ENCODE data around the gene CHEK2.
"Not testable (repeated sequence)": the region's sequence is repeated elsewhere in the genome, so short reads cannot be mapped to it uniquely, and the experiment has no call there.

The CHEK2 gene

GRCh38 chr22:28741200-28741784 is 328 bp downstream of the CHEK2 start:
- DNase-seq (ENCODE audit: low spot score) = no peak

GRCh38 chr22:28738876-28739275 is 2.7 kb downstream of the CHEK2 start:
- DNase-seq (ENCODE audit: low spot score) = not testable (repeated sequence)

- DNase-seq (ENCODE audit: low spot score) = no peak
Observed at GRCh38 chr22:28737701-28738100, 3.9 kb downstream of the CHEK2 start.

- no peak for DNase-seq (ENCODE audit: low spot score)
Observed at GRCh38 chr22:28736301-28737155, 5.1 kb downstream of the CHEK2 start.

- DNase-seq (ENCODE audit: low spot score) = no peak
Observed at GRCh38 chr22:28734393-28734792, 7.2 kb downstream of the CHEK2 start.

- DNase-seq (ENCODE audit: low spot score) = no peak
Observed at GRCh38 chr22:28730179-28730578, 11.4 kb downstream of the CHEK2 start.

GRCh38 chr22:28728621-28729313 is 12.9 kb downstream of the CHEK2 start:
- DNase-seq (ENCODE audit: low spot score) = no peak

- DNase-seq (ENCODE audit: low spot score) = no peak
Observed at GRCh38 chr22:28728002-28728401, 13.6 kb downstream of the CHEK2 start.

GRCh38 chr22:28718044-28718443 is 23.6 kb downstream of the CHEK2 start:
- DNase-seq (ENCODE audit: low spot score) = no peak

GRCh38 chr22:28716686-28717085 is 24.9 kb downstream of the CHEK2 start:
- DNase-seq (ENCODE audit: low spot score) = no peak

- no peak for DNase-seq (ENCODE audit: low spot score)
Observed at GRCh38 chr22:28715611-28716010, 26.0 kb downstream of the CHEK2 start.

- DNase-seq (ENCODE audit: low spot score) = no peak
Observed at GRCh38 chr22:28714043-28714628, 27.5 kb downstream of the CHEK2 start.

GRCh38 chr22:28711820-28712777 is 29.5 kb downstream of the CHEK2 start:
- DNase-seq (ENCODE audit: low spot score) = peak; percentile 74

- DNase-seq (ENCODE audit: low spot score) = no peak
Observed at GRCh38 chr22:28711341-28711740, 30.3 kb downstream of the CHEK2 start.

GRCh38 chr22:28710576-28711191 is 30.9 kb downstream of the CHEK2 start:
- DNase-seq (ENCODE audit: low spot score) = peak; percentile 68

GRCh38 chr22:28710107-28710506 is 31.5 kb downstream of the CHEK2 start:
- DNase-seq (ENCODE audit: low spot score) = no peak

- no peak for DNase-seq (ENCODE audit: low spot score)
Observed at GRCh38 chr22:28706845-28707244, 34.8 kb downstream of the CHEK2 start.

- DNase-seq (ENCODE audit: low spot score) = no peak
Observed at GRCh38 chr22:28703436-28703835, 38.2 kb downstream of the CHEK2 start.

- DNase-seq (ENCODE audit: low spot score) = no peak
Observed at GRCh38 chr22:28702891-28703290, 38.7 kb downstream of the CHEK2 start.

GRCh38 chr22:28693041-28693760 is 48.4 kb downstream of the CHEK2 start:
- not testable (repeated sequence) for DNase-seq (ENCODE audit: low spot score)
